ENCODE measurements around the gene MCAM.

DNA sequence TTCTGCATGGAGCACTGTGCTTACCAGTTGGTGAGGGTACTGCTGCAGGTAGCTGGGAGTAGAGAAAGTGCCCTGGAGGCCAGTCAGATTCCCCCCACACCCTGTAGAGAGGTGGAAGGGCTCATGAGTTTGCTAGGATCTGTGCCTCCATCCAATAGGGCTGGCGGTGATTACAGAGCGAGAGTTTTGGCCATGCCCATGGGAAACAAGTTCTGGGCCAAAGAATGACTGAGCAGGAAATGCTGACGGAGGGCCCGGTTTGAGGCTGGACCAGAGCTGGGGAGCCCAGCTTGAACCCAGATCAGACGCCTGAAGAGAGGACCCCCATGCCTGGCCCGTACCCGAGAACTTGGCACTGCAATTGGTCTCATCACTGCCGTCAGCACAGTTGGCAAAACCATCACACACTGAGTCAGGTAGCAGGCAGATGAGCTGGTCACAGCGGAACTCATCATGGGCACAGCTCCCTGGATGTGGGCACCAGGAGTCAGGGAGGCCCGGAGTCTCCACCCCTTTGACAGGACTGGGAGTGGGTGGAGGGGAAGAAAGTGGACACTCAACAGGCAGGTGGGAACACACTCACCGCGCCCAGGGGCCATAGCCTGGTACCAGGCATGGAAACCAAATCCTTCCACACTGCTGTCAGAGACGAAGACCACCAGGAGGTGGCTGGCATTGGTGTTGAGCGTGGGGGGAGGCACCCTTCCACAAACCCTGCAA, 27.5 kb upstream of the MCAM start:
- no peak for TF ChIP-seq EZH2 (IDR thresholded peaks at IDR 0.05; ENCODE audit: borderline replicate concordance, low read depth, low read length, severe bottlenecking)
- TF ChIP-seq, protein P1, sequence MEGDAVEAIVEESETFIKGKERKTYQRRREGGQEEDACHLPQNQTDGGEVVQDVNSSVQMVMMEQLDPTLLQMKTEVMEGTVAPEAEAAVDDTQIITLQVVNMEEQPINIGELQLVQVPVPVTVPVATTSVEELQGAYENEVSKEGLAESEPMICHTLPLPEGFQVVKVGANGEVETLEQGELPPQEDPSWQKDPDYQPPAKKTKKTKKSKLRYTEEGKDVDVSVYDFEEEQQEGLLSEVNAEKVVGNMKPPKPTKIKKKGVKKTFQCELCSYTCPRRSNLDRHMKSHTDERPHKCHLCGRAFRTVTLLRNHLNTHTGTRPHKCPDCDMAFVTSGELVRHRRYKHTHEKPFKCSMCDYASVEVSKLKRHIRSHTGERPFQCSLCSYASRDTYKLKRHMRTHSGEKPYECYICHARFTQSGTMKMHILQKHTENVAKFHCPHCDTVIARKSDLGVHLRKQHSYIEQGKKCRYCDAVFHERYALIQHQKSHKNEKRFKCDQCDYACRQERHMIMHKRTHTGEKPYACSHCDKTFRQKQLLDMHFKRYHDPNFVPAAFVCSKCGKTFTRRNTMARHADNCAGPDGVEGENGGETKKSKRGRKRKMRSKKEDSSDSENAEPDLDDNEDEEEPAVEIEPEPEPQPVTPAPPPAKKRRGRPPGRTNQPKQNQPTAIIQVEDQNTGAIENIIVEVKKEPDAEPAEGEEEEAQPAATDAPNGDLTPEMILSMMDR (IDR thresholded peaks at IDR 0.05; ENCODE audit: borderline replicate concordance, extremely low read depth, low read length, poor library complexity, severe bottlenecking): no peak
